Thyroid gland (tissue), 4 donors: ENCODE data around the gene RSPH10B2.
"Not testable (repeated sequence)": the region's sequence is repeated elsewhere in the genome, so short reads cannot be mapped to it uniquely, and the experiment has no call there.

ENCODE experiments used
- CTCF ChIP-seq, 6 experiments: fragments of 200-600 bp in 3 of 6; fragments of 450-650 bp in 3 of 6; sonication (generic) in 3 of 6; IDR thresholded peaks; one replicate each; pipeline ENCODE4 v1.5.1; 2016 to 2019; ENCODE audit warnings: antibody characterized with exemption in 6 of 6, mild to moderate bottlenecking in 2 of 6, inconsistent platforms in 1 of 6, moderate library complexity in 1 of 6
- POLR2A ChIP-seq, 2 donors: fragments of 450-650 bp; IDR thresholded peaks; one replicate each; pipeline ENCODE4 v1.6.1; 2017; ENCODE audit warnings: antibody characterized with exemption in 2 of 2, mild to moderate bottlenecking in 2 of 2, moderate library complexity in 1 of 2

- not testable (repeated sequence) for TF ChIP-seq CTCF, POLR2A (IDR thresholded peaks at IDR 0.05)
Observed at GRCh38 chr7:6794276-6794675, 40.4 kb downstream of the RSPH10B2 start.
